H9 (cell line): ENCODE data around the gene IER5L. TPM values are rescaled to one million over a fixed set of nuclear protein-coding genes. Genes with fewer than 3 reads are reported as not detected.

ENCODE experiments used
- DNase-seq: peaks from one replicate; pipeline ENCODE4 v3.0.0-alpha.2; 2017
- H2AFZ ChIP-seq: one replicate; pipeline ENCODE4 v1.6.1; 2013; ENCODE audit warnings: mild to moderate bottlenecking, low read length, control low read depth, moderate library complexity
- H2AK5ac ChIP-seq: 2 replicates; pipeline ENCODE4 v1.6.1; 2013; ENCODE audit warnings: low read length, control low read depth, mixed read lengths; ENCODE audit not compliant: insufficient read length
- H2BK120ac ChIP-seq: one replicate; pipeline ENCODE4 v1.6.1; 2013; ENCODE audit warnings: low read depth, mild to moderate bottlenecking, low read length, control low read depth, inconsistent platforms; ENCODE audit not compliant: poor library complexity, severe bottlenecking
- H2BK12ac ChIP-seq: 2 replicates; pipeline ENCODE4 v1.6.1; 2013; ENCODE audit warnings: low read length, control low read depth, mixed read lengths, low read depth; ENCODE audit not compliant: insufficient read length
- H2BK15ac ChIP-seq: 2 replicates; pipeline ENCODE4 v1.6.1; 2013; ENCODE audit warnings: low read depth, low read length, control low read depth
- H2BK20ac ChIP-seq: one replicate; pipeline ENCODE4 v1.6.1; 2013; ENCODE audit warnings: low read depth, mild to moderate bottlenecking, low read length, control low read depth, inconsistent platforms; ENCODE audit not compliant: poor library complexity, severe bottlenecking
- H2BK5ac ChIP-seq: 2 replicates; pipeline ENCODE4 v1.6.1; 2013; ENCODE audit warnings: low read length, control low read depth, mixed read lengths; ENCODE audit not compliant: insufficient read length
- H3K14ac ChIP-seq: 2 replicates; pipeline ENCODE4 v1.6.1; 2013; ENCODE audit warnings: low read length, control low read depth; ENCODE audit not compliant: insufficient read depth
- H3K18ac ChIP-seq: 2 replicates; pipeline ENCODE4 v1.6.1; 2013; ENCODE audit warnings: low read depth, mild to moderate bottlenecking, mixed read lengths, low read length, control low read depth; ENCODE audit not compliant: insufficient read length
- H3K23ac ChIP-seq: 2 replicates; pipeline ENCODE4 v1.6.1; 2013; ENCODE audit warnings: low read length, control low read depth, mixed read lengths, low read depth; ENCODE audit not compliant: insufficient read length
- H3K23me2 ChIP-seq: 2 replicates; pipeline ENCODE4 v1.6.1; 2013; ENCODE audit warnings: low read depth, mild to moderate bottlenecking, mixed read lengths, low read length, control low read depth; ENCODE audit not compliant: insufficient read length, poor library complexity, severe bottlenecking
- H3K27ac ChIP-seq: 2 replicates; pipeline ENCODE4 v1.5.1; 2013; ENCODE audit warnings: low read length, control low read depth, mixed read lengths, low read depth; ENCODE audit not compliant: insufficient read length
- H3K27me3 ChIP-seq: 2 replicates; pipeline ENCODE4 v1.6.1; 2013; ENCODE audit warnings: low read length, control low read depth, inconsistent platforms; ENCODE audit not compliant: insufficient read depth
- H3K4ac ChIP-seq: 2 replicates; pipeline ENCODE4 v1.6.1; 2013; ENCODE audit warnings: low read depth, mild to moderate bottlenecking, control low read depth, inconsistent platforms, low read length, moderate library complexity
- H3K4me1 ChIP-seq: 2 replicates; pipeline ENCODE4 v1.6.1; 2013; ENCODE audit warnings: low read length, control low read depth, inconsistent platforms; ENCODE audit not compliant: insufficient read depth
- H3K4me2 ChIP-seq: 2 replicates; pipeline ENCODE4 v1.6.1; 2013; ENCODE audit warnings: low read length, control low read depth, mixed read lengths; ENCODE audit not compliant: insufficient read length, insufficient read depth
- H3K56ac ChIP-seq: 2 replicates; pipeline ENCODE4 v1.6.1; 2013; ENCODE audit warnings: low read depth, mild to moderate bottlenecking, mixed read lengths, low read length, control low read depth; ENCODE audit not compliant: insufficient read length
- H3K79me1 ChIP-seq: 2 replicates; pipeline ENCODE4 v1.6.1; 2013; ENCODE audit warnings: low read depth, mild to moderate bottlenecking, moderate library complexity, low read length, control low read depth, inconsistent platforms; ENCODE audit not compliant: insufficient read depth, poor library complexity, severe bottlenecking
- H3K79me2 ChIP-seq: 2 replicates; pipeline ENCODE4 v1.6.1; 2013; ENCODE audit warnings: low read length, control low read depth, inconsistent platforms; ENCODE audit not compliant: insufficient read depth
- H3K9ac ChIP-seq: 2 replicates; pipeline ENCODE4 v1.6.1; 2013; ENCODE audit warnings: low read length, control low read depth, mixed read lengths; ENCODE audit not compliant: insufficient read length; ENCODE audit errors: extremely low read depth
- H3K9me3 ChIP-seq: one replicate; pipeline ENCODE4 v1.6.1; 2013; ENCODE audit warnings: low read depth, low read length, inconsistent platforms; ENCODE audit not compliant: control insufficient read depth
- H3T11ph ChIP-seq: one replicate; pipeline ENCODE4 v1.6.1; 2013; ENCODE audit warnings: mild to moderate bottlenecking, low read length, control low read depth, inconsistent platforms
- H4K20me1 ChIP-seq: one replicate; pipeline ENCODE4 v1.6.1; 2013; ENCODE audit not compliant: control insufficient read depth, insufficient read length, insufficient read depth
- H4K5ac ChIP-seq: 2 replicates; pipeline ENCODE4 v1.6.1; 2013; ENCODE audit warnings: low read depth, mild to moderate bottlenecking, mixed read lengths, low read length, control low read depth; ENCODE audit not compliant: insufficient read length
- H4K8ac ChIP-seq: replicated peaks from 2 replicates; pipeline ENCODE4 v1.6.1; 2013; ENCODE audit warnings: low read length, control low read depth, mixed read lengths, low read depth; ENCODE audit not compliant: insufficient read length
- H4K91ac ChIP-seq: 2 replicates; pipeline ENCODE4 v1.6.1; 2013; ENCODE audit warnings: low read depth, mild to moderate bottlenecking, moderate library complexity, mixed read lengths, low read length, control low read depth; ENCODE audit not compliant: insufficient read length
- H3K27ac Mint-ChIP-seq, 3 experiments: 2 replicates in 2 of 3; 3 replicates in 1 of 3; pipeline ENCODE4 v1.8.0; 2020 to 2021; ENCODE audit warnings: mixed read lengths in 3 of 3, mild to moderate bottlenecking in 1 of 3, moderate library complexity in 1 of 3
- H3K27me3 Mint-ChIP-seq: 2 replicates; pipeline ENCODE4 v1.8.0; 2021; ENCODE audit warnings: low read depth, mild to moderate bottlenecking, moderate library complexity, mixed read lengths
- H3K36me3 Mint-ChIP-seq, 3 experiments: 2 replicates in 2 of 3; 3 replicates in 1 of 3; pipeline ENCODE4 v1.8.0; 2020 to 2021; ENCODE audit warnings: low read depth in 3 of 3, mixed read lengths in 3 of 3; ENCODE audit not compliant: insufficient read depth in 1 of 3
- H3K4me1 Mint-ChIP-seq, 2 experiments: 2 replicates each; pipeline ENCODE4 v1.8.0; 2020; ENCODE audit warnings: mixed read lengths in 2 of 2
- H3K4me3 Mint-ChIP-seq, 2 experiments: 2 replicates in 1 of 2; 3 replicates in 1 of 2; pipeline ENCODE4 v1.8.0; 2020 to 2021; ENCODE audit warnings: mild to moderate bottlenecking in 2 of 2, mixed read lengths in 2 of 2, moderate library complexity in 1 of 2
- H3K9me3 Mint-ChIP-seq, 2 experiments: 2 replicates in 1 of 2; 3 replicates in 1 of 2; pipeline ENCODE4 v1.8.0; 2020; ENCODE audit warnings: mild to moderate bottlenecking in 2 of 2, mixed read lengths in 2 of 2, moderate library complexity in 1 of 2
- whole genome bisulfite sequencing: extraction: QIAGEN DNeasy Blood & Tissue Kit; methylation state at CpG from one replicate; pipeline ENCODE4 v1.1.7; 2013; ENCODE audit warnings: missing lambda C conversion rate, low lambda C conversion rate, mixed read lengths; ENCODE audit not compliant: insufficient read length; ENCODE audit errors: extremely low coverage; 5-methylcytosine and 5-hydroxymethylcytosine counted together
- total RNA-seq: library from RNA; stranded (reverse); gene quantifications from 2 replicates; pipeline ENCODE4 v1.2.1, GENCODE V29; 2021
- TF ChIP-seq, protein P1 (sequence below): fragments of 200-600 bp; sonication (generic); conservative IDR thresholded peaks from 3 replicates; pipeline ENCODE4 v1.8.0; 2021; ENCODE audit warnings: antibody characterized with exemption, mild to moderate bottlenecking

Gene IER5L
- total RNA-seq, 1 experiment from 2014 or later, result 1.0 TPM

DNA sequence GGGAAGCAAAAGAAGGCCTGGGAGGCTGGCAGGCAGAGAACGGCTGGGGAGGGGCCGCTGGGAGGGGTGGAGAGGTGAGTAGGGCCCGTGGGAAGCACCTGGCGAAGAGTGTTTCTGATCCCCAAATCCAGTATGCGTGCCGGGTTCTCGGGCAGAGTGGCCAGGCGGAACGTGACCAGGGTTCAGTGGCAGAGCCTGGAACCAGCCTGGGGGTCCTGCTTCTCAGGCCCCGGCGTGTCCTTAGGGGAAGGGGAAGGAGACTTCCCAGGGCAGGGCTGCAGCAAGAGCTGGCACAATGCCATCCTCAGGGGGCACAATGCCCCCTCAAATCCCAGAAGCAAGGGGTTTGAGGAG lies 25.5 kb upstream of the IER5L start:
- peak overlapping the region; percentile 52 for H3K4me2 ChIP-seq
- no peak overlapping the region for H4K8ac ChIP-seq
- H2BK15ac ChIP-seq, result no peak overlapping the region
- H3K56ac ChIP-seq, result no peak overlapping the region
- no peaks in the 10 kb centered on the region for H4K20me1 ChIP-seq
- peaks cover 2% of the 10 kb centered on the region for H3K23me2 ChIP-seq
- H3K27ac Mint-ChIP-seq, result no peak overlapping the region
- no peak overlapping the region for H3K18ac ChIP-seq
- H3K36me3 Mint-ChIP-seq, result no peaks in the 10 kb centered on the region
- no peak overlapping the region for H3K27ac ChIP-seq
- no peaks in the 10 kb centered on the region for H3K9me3 Mint-ChIP-seq
- no peak overlapping the region for H3K23ac ChIP-seq
- no peak overlapping the region for H4K91ac ChIP-seq
- H3T11ph ChIP-seq, result no peak overlapping the region
- H2BK12ac ChIP-seq, result no peak overlapping the region
- no peaks in the 10 kb centered on the region; the same call in 1 of the 2 replicates for H3K4me1 ChIP-seq
- H2BK20ac ChIP-seq, result no peak overlapping the region
- H3K14ac ChIP-seq, result no peak overlapping the region
- TF ChIP-seq, protein P1, sequence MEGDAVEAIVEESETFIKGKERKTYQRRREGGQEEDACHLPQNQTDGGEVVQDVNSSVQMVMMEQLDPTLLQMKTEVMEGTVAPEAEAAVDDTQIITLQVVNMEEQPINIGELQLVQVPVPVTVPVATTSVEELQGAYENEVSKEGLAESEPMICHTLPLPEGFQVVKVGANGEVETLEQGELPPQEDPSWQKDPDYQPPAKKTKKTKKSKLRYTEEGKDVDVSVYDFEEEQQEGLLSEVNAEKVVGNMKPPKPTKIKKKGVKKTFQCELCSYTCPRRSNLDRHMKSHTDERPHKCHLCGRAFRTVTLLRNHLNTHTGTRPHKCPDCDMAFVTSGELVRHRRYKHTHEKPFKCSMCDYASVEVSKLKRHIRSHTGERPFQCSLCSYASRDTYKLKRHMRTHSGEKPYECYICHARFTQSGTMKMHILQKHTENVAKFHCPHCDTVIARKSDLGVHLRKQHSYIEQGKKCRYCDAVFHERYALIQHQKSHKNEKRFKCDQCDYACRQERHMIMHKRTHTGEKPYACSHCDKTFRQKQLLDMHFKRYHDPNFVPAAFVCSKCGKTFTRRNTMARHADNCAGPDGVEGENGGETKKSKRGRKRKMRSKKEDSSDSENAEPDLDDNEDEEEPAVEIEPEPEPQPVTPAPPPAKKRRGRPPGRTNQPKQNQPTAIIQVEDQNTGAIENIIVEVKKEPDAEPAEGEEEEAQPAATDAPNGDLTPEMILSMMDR, result no peak
- no CpG with 5 or more reads among the region's 11 CpGs for WGBS
- H3K4me3 Mint-ChIP-seq, result peak overlapping the region; percentile 75 to 82
- no peaks in the 10 kb centered on the region for H3K79me2 ChIP-seq
- H3K4ac ChIP-seq, result no peak overlapping the region
- no peaks in the 10 kb centered on the region for H3K9me3 ChIP-seq
- H2BK5ac ChIP-seq, result no peak overlapping the region
- H3K27me3 ChIP-seq, result no peaks in the 10 kb centered on the region; the same call in 1 of the 2 replicates
- H3K9ac ChIP-seq, result no peak overlapping the region
- peaks cover 14 to 27% of the 10 kb centered on the region in 2 experiments for H3K4me1 Mint-ChIP-seq
- H4K5ac ChIP-seq, result no peak overlapping the region
- H2BK120ac ChIP-seq, result no peak overlapping the region
- H2AK5ac ChIP-seq, result no peak overlapping the region
- H3K79me1 ChIP-seq, result no peaks in the 10 kb centered on the region
- DNase-seq, result no peak
- H3K27me3 Mint-ChIP-seq, result peaks cover 37% of the 10 kb centered on the region
- H2AFZ ChIP-seq, result no peak overlapping the region
